NT2/D1 (cell line): ENCODE measurements around the gene EPM2A.

ENCODE experiments used
- DNase-seq: peaks from one replicate; pipeline ENCODE4 v3.0.0-alpha.2; 2011; ENCODE audit warnings: low read depth, low spot score
- H3K27me3 ChIP-seq: 2 replicates; pipeline ENCODE4 v1.6.0; 2011; ENCODE audit warnings: mild to moderate bottlenecking; ENCODE audit not compliant: insufficient read length, insufficient read depth
- H3K36me3 ChIP-seq: 2 replicates; pipeline ENCODE4 v1.6.1; 2011; ENCODE audit warnings: mild to moderate bottlenecking, low read length, mixed read lengths; ENCODE audit not compliant: insufficient read depth, insufficient read length
- H3K4me1 ChIP-seq: 2 replicates; pipeline ENCODE4 v1.5.1; 2011; ENCODE audit not compliant: insufficient read depth, insufficient read length
- H3K4me3 ChIP-seq: 2 replicates; pipeline ENCODE4 v1.5.1; 2011; ENCODE audit warnings: low read depth; ENCODE audit not compliant: insufficient read length
- H3K9ac ChIP-seq: 2 replicates; pipeline ENCODE4 v1.6.0; 2011; ENCODE audit warnings: low read depth; ENCODE audit not compliant: insufficient read length
- H3K9me3 ChIP-seq: 2 replicates; pipeline ENCODE4 v1.5.1; 2011; ENCODE audit warnings: mild to moderate bottlenecking, low read length; ENCODE audit not compliant: insufficient read depth
- SUZ12 ChIP-seq: IDR thresholded peaks from 2 replicates; pipeline ENCODE4 v1.6.1; 2011; ENCODE audit not compliant: insufficient read length, insufficient read depth; ENCODE audit errors: extremely low read depth
- YY1 ChIP-seq: IDR thresholded peaks from 2 replicates; pipeline ENCODE4 v1.6.1; 2011; ENCODE audit not compliant: insufficient read length, insufficient read depth
- ZNF274 ChIP-seq: IDR thresholded peaks from 2 replicates; pipeline ENCODE4 v1.6.1; 2011; ENCODE audit warnings: mild to moderate bottlenecking, low read depth, low read length

The EPM2A gene

DNA sequence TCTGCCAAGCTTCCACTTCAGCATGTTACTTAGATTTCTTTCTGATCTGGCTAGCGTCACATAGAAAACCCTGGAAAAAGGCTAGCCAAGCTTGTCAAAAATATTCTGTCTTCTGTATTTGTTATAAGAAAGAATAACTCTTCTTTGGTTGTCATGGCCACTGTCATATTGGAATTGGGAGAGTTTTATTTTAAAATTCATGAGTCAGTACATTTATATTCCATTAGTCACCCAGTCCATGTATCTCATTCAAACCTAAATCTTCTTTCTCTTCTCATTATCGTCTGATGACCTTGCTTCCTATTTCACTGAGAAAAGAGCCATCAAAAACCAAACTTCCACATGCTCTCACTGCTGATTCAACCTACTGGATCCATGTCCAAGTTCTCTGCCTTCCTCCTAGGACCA, 65.7 kb downstream of the EPM2A start:
- no peak for TF ChIP-seq ZNF274
- TF ChIP-seq SUZ12 = no peak
- TF ChIP-seq YY1 = no peak
- Histone ChIP-seq H3K27me3 (no peaks in the 10 kb centered on the region), H3K9me3 (no peaks in the 10 kb centered on the region), H3K9ac (no peak overlapping the region), H3K4me3 (no peak overlapping the region), H3K36me3 (no peaks in the 10 kb centered on the region), H3K4me1 (no peaks in the 10 kb centered on the region)
- DNase-seq = no peak

DNA sequence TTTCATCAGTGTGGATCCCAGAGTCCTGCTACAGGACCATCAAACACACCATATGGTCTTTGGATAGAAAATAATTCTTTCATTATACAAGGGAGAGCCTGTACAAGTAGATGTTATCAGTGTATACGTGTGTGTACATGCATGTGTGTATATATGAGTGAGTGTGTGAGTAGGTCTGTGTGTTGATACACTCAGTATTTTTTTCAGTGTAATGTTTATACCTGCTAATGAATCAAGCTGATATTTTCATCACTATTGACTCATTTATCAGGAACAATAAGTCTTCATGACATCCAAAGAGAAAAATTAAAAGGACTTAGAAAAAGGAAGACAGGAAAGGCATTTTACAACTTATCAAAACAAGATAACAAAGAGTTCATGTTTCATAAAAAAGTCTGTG, 66.5 kb downstream of the EPM2A start:
- no peaks in the 10 kb centered on the region for H3K4me1 ChIP-seq
- H3K9me3 ChIP-seq = no peaks in the 10 kb centered on the region
- no peak overlapping the region for H3K9ac ChIP-seq
- DNase-seq = no peak
- no peak overlapping the region for H3K4me3 ChIP-seq
- H3K27me3 ChIP-seq = no peaks in the 10 kb centered on the region
- TF ChIP-seq SUZ12 (no peak), ZNF274 (no peak), YY1 (no peak)
- no peaks in the 10 kb centered on the region for H3K36me3 ChIP-seq

DNA sequence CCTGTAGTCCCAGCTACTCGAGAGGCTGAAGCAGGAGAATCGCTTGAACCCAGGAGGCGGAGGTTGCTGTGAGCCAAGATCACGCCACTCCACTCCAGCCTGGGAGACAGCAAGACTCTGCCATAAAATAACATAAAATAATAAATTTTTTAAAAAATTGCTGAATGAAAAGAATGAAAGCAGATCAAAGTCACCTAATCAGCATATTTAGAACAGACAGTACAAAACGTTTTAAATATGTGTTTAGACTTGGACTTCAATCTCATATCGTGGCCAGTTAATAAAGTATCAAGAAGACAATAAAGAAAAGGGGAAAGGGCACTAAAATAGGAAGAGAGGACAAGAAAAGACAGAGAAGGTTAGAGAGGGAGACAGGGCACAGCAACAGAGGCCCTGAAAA, 74.6 kb downstream of the EPM2A start:
- Histone ChIP-seq H3K9ac (no peak overlapping the region), H3K4me1 (no peaks in the 10 kb centered on the region), H3K36me3 (no peaks in the 10 kb centered on the region), H3K4me3 (no peak overlapping the region), H3K9me3 (no peaks in the 10 kb centered on the region), H3K27me3 (no peaks in the 10 kb centered on the region)
- no peak for DNase-seq
- no peak for TF ChIP-seq YY1
- no peak for TF ChIP-seq SUZ12
- TF ChIP-seq ZNF274 = no peak

DNA sequence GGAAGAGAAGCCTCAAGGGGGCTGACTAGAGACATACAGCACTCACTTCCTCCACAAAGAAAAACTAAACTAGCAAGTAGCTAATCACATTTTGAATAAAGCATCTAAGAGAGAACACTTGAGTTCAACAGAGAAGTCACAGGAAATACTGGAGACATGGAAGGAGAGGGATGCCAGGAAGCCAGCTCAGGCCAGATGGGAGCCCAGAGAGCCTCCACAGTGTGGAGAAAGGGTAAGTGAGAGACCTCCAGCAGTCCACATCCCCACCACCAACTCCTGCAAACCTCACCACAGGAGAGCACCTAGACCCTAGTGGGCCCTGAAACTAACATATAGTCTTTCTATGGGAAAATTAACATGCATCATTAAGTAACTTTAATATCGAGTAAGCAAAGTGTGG, 79.2 kb downstream of the EPM2A start:
- H3K36me3 ChIP-seq = no peaks in the 10 kb centered on the region
- H3K27me3 ChIP-seq = no peaks in the 10 kb centered on the region
- H3K4me3 ChIP-seq = no peak overlapping the region
- TF ChIP-seq YY1 (no peak), ZNF274 (no peak), SUZ12 (no peak)
- no peaks in the 10 kb centered on the region for H3K4me1 ChIP-seq
- no peak overlapping the region for H3K9ac ChIP-seq
- no peak for DNase-seq
- H3K9me3 ChIP-seq = no peaks in the 10 kb centered on the region

DNA sequence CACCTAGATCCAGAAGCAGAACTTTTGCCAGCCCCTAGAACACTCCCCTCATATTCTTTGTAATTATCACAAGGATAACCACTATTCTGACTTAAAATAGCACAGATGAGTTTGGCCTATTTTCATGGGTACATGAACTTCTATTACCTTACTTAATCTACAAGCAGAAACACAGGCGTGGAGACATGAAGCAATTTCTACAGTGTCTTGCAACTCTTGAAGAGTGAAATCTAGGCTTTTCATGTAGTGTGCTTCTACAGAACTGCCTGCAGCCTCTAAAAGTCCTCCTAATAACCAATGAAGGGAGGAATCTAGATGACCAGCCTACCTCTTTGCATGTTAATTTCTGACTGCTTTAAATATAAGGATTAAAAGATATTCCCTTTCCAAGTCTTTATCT, 82.7 kb downstream of the EPM2A start:
- H3K9me3 ChIP-seq = no peaks in the 10 kb centered on the region
- no peak overlapping the region for H3K4me3 ChIP-seq
- DNase-seq = no peak
- H3K4me1 ChIP-seq = no peaks in the 10 kb centered on the region
- H3K9ac ChIP-seq = no peak overlapping the region
- H3K36me3 ChIP-seq = no peaks in the 10 kb centered on the region
- no peaks in the 10 kb centered on the region for H3K27me3 ChIP-seq
- TF ChIP-seq SUZ12 = no peak
- TF ChIP-seq ZNF274 = no peak
- TF ChIP-seq YY1 = no peak

DNA sequence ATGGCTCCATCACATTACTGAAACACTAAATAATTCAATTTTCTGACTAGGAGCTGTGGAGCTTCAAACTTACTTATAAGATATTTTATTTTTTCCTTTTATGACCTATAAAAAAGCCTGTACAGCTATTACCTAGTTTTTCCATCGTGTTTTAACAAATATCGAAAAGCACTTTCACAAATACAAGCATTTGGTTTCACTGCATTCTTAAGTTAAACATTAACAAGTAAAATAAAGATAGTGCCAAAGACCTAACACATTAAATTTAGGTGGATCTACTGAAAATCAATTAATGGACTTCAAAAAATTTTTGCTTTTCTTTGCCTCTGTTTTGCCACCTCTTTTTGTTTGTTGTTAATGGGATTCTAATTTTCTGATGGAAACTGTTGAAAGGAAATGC, 83.3 kb downstream of the EPM2A start:
- no peak for DNase-seq
- Histone ChIP-seq H3K4me1 (no peaks in the 10 kb centered on the region), H3K4me3 (no peak overlapping the region), H3K9ac (no peak overlapping the region), H3K27me3 (no peaks in the 10 kb centered on the region), H3K9me3 (no peaks in the 10 kb centered on the region), H3K36me3 (no peaks in the 10 kb centered on the region)
- TF ChIP-seq YY1 = no peak
- no peak for TF ChIP-seq ZNF274
- no peak for TF ChIP-seq SUZ12

DNA sequence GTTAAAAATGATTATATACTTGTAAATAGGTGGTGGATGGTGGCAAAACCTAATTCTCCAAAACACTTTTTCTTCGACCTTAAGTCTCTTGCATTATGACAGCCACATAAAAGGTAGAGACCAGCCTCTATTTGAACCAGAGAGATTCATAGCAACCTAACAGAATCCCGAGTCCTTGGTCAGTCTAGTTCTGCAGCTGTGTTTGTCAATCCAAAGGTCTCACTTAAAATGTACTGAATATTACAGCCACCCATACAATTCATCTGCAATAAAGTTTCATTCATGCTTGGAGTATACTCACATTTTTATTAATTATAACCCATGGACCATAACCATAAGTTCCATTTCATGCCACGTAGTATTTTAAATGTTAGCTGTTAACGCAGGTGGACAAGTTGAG, 87.2 kb downstream of the EPM2A start:
- TF ChIP-seq YY1 (no peak), SUZ12 (no peak), ZNF274 (no peak)
- Histone ChIP-seq H3K9me3 (no peaks in the 10 kb centered on the region), H3K9ac (no peak overlapping the region), H3K36me3 (no peaks in the 10 kb centered on the region), H3K27me3 (no peaks in the 10 kb centered on the region), H3K4me3 (no peak overlapping the region), H3K4me1 (no peaks in the 10 kb centered on the region)
- no peak for DNase-seq

DNA sequence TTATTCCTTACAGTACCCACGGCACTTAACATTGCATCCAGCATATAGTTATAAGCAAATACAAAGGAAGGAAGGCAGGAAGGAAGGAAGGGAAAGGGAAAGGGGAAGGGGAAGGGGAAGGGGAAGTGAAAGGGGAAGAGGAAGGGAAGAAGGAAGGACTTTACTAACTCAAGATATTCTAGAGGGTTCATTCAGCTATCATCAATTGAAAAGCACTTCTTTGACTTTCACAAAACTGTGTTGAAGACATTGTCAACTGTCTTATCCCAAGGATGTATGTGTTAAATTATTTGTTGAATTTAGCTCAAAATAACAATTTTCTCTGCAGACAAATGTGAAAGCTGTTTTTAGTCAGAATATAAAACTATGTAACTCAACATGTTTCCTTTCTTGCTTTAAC, 87.7 kb downstream of the EPM2A start:
- no peaks in the 10 kb centered on the region for H3K27me3 ChIP-seq
- H3K4me3 ChIP-seq = no peak overlapping the region
- H3K9ac ChIP-seq = no peak overlapping the region
- no peaks in the 10 kb centered on the region for H3K9me3 ChIP-seq
- TF ChIP-seq YY1 = no peak
- TF ChIP-seq SUZ12 = no peak
- TF ChIP-seq ZNF274 = no peak
- no peak for DNase-seq
- no peaks in the 10 kb centered on the region for H3K36me3 ChIP-seq
- no peaks in the 10 kb centered on the region for H3K4me1 ChIP-seq

DNA sequence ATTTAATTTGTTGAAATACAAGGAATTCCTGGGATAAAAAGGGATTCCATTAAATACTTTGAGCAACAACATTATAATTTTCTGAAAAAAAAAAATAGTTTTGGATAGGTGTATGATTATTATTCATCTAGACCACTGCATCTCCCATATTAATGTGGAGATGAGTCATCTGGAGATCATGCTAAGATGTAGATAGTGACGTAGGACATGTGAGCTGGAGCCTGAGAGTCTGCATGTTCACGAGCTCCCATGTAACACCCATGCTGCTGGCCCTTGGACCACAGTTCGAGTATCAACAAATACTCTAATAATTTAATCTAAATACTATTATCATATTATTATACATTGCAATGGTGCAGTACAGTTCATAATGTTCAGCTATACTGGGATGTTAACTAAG, 91.6 kb downstream of the EPM2A start:
- TF ChIP-seq YY1 = no peak
- no peak for TF ChIP-seq ZNF274
- TF ChIP-seq SUZ12 = no peak
- no peaks in the 10 kb centered on the region for H3K27me3 ChIP-seq
- no peaks in the 10 kb centered on the region for H3K9me3 ChIP-seq
- no peaks in the 10 kb centered on the region for H3K4me1 ChIP-seq
- DNase-seq = no peak
- no peak overlapping the region for H3K4me3 ChIP-seq
- no peaks in the 10 kb centered on the region for H3K36me3 ChIP-seq
- H3K9ac ChIP-seq = no peak overlapping the region
